IMR-90 (cell line): ENCODE data around the gene LIPN.

Source experiments
- CEBPB ChIP-seq: IDR thresholded peaks from 2 replicates; pipeline ENCODE4 v1.6.1; 2012; ENCODE audit warnings: low read depth, low read length, improper control_type of control experiment
- CTCF ChIP-seq: conservative IDR thresholded peaks from 2 replicates; pipeline ENCODE4 v1.5.1; 2012; ENCODE audit warnings: mild to moderate bottlenecking, low read depth, low read length, improper control_type of control experiment
- ELK1 ChIP-seq: fragments of 150-350 bp; IDR thresholded peaks from 2 replicates; pipeline ENCODE4 v1.6.1; 2016; ENCODE audit warnings: low read depth, mild to moderate bottlenecking, low read length, moderate library complexity, borderline replicate concordance
- FOS ChIP-seq: fragments of 150-350 bp; IDR thresholded peaks from 2 replicates; pipeline ENCODE4 v1.6.1; 2016; ENCODE audit warnings: low read depth, low read length
- MAZ ChIP-seq: IDR thresholded peaks from 2 replicates; pipeline ENCODE4 v1.6.1; 2012; ENCODE audit warnings: low read depth, mild to moderate bottlenecking, low read length, improper control_type of control experiment, moderate library complexity, borderline replicate concordance
- MXI1 ChIP-seq: IDR thresholded peaks from 2 replicates; pipeline ENCODE4 v1.6.1; 2012; ENCODE audit warnings: low read depth, mild to moderate bottlenecking, low read length, moderate library complexity, borderline replicate concordance
- NFE2L2 ChIP-seq: fragments of 150-350 bp; IDR thresholded peaks from 2 replicates; pipeline ENCODE4 v1.6.1; 2016; ENCODE audit warnings: low read depth, mild to moderate bottlenecking, low read length
- POLR2A ChIP-seq: IDR thresholded peaks from 2 replicates; pipeline ENCODE4 v1.6.1; 2012; ENCODE audit warnings: mild to moderate bottlenecking, low read depth, low read length
- RAD21 ChIP-seq: IDR thresholded peaks from 2 replicates; pipeline ENCODE4 v1.6.1; 2012; ENCODE audit warnings: low read length, improper control_type of control experiment
- RCOR1 ChIP-seq: IDR thresholded peaks from 2 replicates; pipeline ENCODE4 v1.6.1; 2012; ENCODE audit warnings: mild to moderate bottlenecking, low read length, improper control_type of control experiment; ENCODE audit not compliant: insufficient replicate concordance
- RFX5 ChIP-seq: IDR thresholded peaks from 2 replicates; pipeline ENCODE4 v1.8.0; 2012; ENCODE audit warnings: low read depth, mild to moderate bottlenecking, low read length, moderate library complexity
- SMC3 ChIP-seq: fragments of 150-350 bp; IDR thresholded peaks from 2 replicates; pipeline ENCODE4 v1.6.1; 2016; ENCODE audit warnings: low read depth, mild to moderate bottlenecking, antibody characterized with exemption, low read length, moderate library complexity
- TF ChIP-seq, protein P1 (sequence below): fragments of 150-350 bp; IDR thresholded peaks from 2 replicates; pipeline ENCODE4 v1.6.1; 2017; ENCODE audit warnings: mild to moderate bottlenecking, antibody characterized with exemption, low read length, low read depth

DNA sequence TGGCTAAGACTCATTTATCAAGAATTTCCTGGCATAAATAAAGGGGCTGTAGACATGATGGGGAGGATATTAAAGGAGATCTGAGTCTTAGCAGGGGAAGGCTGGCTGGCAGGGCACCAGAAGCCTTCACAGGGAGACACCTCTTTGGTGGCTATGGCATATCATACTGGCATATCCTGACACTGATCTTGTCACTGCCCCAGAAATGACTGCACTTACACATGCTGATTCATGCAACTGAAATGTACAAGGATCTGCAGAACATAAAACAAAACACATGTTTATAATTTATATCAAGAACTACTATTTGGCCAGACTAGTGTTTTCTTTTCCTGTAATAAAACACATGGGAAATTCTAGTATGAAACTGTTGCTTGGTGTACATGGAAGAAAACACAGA lies 5.5 kb upstream of the LIPN start:
- TF ChIP-seq POLR2A (no peak), MAZ (no peak), CTCF (no peak), MXI1 (no peak), SMC3 (no peak), ELK1 (no peak), CEBPB (no peak), RAD21 (no peak), NFE2L2 (no peak), RCOR1 (no peak), FOS (no peak), RFX5 (no peak)
- TF ChIP-seq, protein P1, sequence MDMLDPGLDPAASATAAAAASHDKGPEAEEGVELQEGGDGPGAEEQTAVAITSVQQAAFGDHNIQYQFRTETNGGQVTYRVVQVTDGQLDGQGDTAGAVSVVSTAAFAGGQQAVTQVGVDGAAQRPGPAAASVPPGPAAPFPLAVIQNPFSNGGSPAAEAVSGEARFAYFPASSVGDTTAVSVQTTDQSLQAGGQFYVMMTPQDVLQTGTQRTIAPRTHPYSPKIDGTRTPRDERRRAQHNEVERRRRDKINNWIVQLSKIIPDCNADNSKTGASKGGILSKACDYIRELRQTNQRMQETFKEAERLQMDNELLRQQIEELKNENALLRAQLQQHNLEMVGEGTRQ = no peak
